HG02642 (cell line): Measurements from ENCODE around the gene DNAI2.
"Not testable (repeated sequence)": the region's sequence is repeated elsewhere in the genome, so short reads cannot be mapped to it uniquely, and the experiment has no call there.

Experiments used
- ATAC-seq: cut with Tn5 transposase; IDR thresholded peaks from one replicate; pipeline ENCODE4 v1.9.1; 2021; ENCODE audit warnings: mild to moderate bottlenecking; ENCODE audit not compliant: unreplicated experiment, poor library complexity

DNAI2 gene

DNA sequence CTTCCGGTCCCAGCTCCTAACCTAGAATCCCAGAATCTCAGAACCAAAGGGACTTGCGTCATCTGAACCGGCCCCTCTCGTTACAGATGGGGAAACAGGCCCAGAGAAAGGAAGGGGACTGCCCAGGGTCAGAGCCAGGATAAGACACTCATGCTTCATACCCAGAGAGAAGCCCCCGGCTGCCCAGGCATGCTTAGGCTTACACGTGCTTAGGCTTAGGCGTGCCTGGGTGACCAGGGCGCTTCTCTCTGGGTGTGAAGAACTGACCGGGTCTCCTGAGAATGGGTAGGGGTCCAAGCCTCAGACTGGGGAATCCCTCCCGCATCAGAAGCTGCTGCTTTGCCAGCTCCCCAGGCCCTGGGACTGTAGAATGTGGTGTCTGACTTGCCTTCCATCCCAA lies 29.9 kb upstream of the DNAI2 start:
- no peak for ATAC-seq

- no peak for ATAC-seq
Measured at GRCh38 chr17:74244548-74244947, 29.5 kb upstream of the DNAI2 start.

GRCh38 chr17:74245145-74245831 lies 28.7 kb upstream of the DNAI2 start:
- ATAC-seq, result no peak

- no peak for ATAC-seq
Measured at GRCh38 chr17:74245871-74246270, 28.2 kb upstream of the DNAI2 start.

GRCh38 chr17:74249590-74250270 lies 24.3 kb upstream of the DNAI2 start:
- no peak for ATAC-seq

GRCh38 chr17:74250324-74250995 lies 23.6 kb upstream of the DNAI2 start:
- ATAC-seq, result no peak

DNA sequence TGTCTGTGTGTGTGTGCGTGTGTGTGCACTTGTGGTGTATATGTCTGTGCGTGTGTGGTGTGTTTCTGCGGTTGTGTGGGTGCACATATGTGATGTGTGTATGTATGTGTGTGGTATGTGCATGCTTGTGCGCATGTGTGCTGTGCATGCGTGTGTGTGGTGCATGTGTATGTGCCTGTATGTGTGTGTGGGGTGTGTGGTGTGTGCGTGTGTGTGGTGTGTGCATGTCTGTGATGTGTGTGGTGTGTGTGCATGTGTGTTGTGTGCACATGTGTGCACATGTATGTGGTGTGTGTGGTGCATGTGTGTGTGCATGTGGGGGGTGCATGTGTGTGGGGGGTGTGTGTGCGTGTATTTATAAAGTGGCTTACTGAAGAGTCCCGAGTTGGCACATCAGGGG lies 23.0 kb upstream of the DNAI2 start:
- no peak for ATAC-seq

- ATAC-seq, result no peak
Measured at GRCh38 chr17:74251569-74251968, 22.5 kb upstream of the DNAI2 start.

- ATAC-seq, result no peak
Measured at GRCh38 chr17:74252211-74252610, 21.8 kb upstream of the DNAI2 start.

GRCh38 chr17:74253036-74253435 lies 21.0 kb upstream of the DNAI2 start:
- no peak for ATAC-seq

DNA sequence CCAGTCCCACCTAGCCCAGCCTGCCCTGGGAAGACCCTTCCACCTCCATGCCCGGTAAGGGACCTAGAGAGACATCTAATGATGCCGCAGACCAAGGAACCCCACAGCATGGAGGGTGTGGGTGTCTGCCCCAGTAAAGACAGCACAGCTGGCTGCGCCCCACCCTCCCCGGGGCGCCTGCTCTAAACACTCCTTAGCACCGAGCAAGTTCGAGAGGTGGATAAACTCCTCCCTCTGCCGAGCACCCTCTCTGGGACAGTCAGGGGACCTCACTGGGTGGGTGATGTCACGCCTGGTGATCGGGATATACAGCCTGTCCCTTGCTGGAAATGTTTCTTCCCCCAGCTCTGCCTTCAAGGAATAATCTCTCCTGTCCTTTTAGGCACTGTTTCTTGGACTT lies 16.7 kb upstream of the DNAI2 start:
- no peak for ATAC-seq

GRCh38 chr17:74259667-74260524 lies 14.1 kb upstream of the DNAI2 start:
- no peak for ATAC-seq

DNA sequence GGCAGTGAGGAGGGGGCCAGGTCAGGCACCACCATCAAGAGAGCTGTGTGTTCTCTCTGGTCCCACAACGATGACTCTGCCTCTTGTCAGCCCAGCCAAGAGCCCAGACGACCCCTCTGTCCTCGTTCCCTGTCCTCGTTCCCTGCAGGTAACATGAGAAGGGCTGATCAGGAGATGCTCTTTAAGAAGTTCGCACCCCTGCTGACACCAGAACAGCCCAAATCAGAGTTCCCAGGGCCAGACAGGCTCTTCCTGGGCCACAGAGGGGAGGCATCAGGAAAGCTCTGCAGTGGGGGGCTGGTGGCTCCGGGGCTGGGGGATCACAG lies 13.5 kb upstream of the DNAI2 start:
- ATAC-seq, result no peak

DNA sequence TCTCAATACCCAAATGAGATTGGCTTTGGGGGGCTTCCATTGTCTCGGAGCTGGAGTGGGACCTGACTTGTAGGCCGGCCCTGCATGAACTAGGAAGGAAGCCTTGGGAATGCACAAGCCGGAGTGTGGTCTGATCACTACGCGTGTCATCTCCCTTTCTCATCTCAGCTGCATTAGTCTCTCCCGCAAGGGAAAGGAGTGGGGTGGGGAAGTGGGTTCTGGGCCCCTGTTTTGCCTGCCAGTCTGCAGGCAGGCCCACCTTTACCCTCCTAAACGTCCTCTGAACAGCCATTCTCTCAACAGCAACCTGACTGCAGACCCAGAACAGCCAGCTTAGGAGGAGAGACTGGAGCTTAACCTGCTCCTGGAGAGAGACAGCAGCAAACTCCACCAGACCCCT lies 11.4 kb upstream of the DNAI2 start:
- no peak for ATAC-seq

GRCh38 chr17:74267054-74267453 lies 7.0 kb upstream of the DNAI2 start:
- ATAC-seq, result not testable (repeated sequence)

GRCh38 chr17:74267579-74267978 lies 6.5 kb upstream of the DNAI2 start:
- no peak for ATAC-seq

GRCh38 chr17:74267987-74268499 lies 6.0 kb upstream of the DNAI2 start:
- ATAC-seq, result no peak

DNA sequence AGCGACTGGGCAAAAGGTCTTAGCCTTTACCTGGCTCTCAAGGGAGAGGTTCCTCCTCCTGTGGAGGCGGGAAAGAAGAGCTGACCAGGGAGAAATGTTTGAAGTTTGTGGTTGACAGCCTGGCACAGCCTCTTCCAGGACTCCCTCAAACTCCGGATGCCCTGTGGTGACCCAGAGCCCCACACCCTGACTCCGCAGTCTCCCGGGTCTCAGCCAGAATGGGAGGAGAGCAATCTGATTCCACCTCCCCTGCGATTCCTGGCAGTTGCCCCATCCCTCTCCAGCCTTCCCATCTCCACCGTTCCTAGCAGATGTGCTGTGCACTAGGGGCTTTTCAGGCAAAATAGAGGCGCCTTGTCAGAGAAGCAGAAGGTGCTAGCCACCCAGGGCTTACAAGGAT lies 5.5 kb upstream of the DNAI2 start:
- no peak for ATAC-seq

DNA sequence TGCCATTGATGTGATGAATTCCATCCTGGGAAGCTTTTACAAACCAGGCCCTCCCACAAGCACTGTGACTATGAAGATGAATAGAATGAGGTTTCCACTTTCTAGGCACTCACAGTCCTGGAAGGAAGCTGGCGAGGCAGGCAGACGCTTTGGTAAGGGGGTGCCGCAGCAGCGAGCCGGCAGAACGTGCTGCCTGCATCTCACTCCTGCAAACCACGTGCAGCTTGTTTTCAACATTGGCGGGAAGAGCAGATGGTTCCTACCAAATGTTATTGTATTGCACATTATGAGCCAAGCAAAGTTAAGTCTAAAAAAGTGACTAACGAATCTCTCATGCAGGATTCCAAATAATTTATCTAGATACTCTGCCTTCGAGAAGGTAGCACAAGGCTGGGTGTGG lies 3.7 kb upstream of the DNAI2 start:
- ATAC-seq, result no peak

DNA sequence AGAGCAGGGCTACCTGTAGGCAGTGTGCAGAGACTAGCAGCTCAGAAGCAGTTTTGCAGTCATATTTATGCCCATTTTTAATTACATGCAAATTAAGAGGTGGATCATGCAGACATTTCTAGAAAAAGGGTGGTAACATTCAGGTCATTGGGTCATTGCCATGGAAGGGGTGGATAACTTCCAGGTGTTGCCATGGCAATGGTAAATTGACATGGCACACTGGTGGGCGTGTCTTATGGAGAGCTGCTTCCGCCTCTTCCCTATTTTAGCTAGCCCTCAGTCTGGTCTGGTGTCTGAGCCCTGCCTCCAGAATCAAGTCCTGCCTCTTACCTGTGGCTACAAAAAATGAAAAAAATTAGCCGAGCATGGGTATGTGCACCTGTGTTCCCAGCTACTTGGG lies 2.8 kb upstream of the DNAI2 start:
- no peak for ATAC-seq
